HG03103 (cell line): ENCODE data around the gene CCDC144A.
A peak's percentile ranks its signal among the peaks of the same experiment; 100 is the strongest.
"Not testable (repeated sequence)": the region's sequence is repeated elsewhere in the genome, so short reads cannot be mapped to it uniquely, and the experiment has no call there.

ENCODE experiments used
- ATAC-seq: cut with Tn5 transposase; IDR thresholded peaks from one replicate; pipeline ENCODE4 v1.9.1; 2021; ENCODE audit warnings: low read depth; ENCODE audit not compliant: unreplicated experiment

The CCDC144A gene

GRCh38 chr17:16689731-16690281 lies at the start of gene CCDC144A:
Gene CCDC144A (plus strand): TSS chr17:16690241. CDS start chr17:16690401, 160 bp downstream.
- not testable (repeated sequence) for ATAC-seq

GRCh38 chr17:16649585-16649984 lies 40.5 kb upstream of the CCDC144A start:
- no peak for ATAC-seq

GRCh38 chr17:16652252-16652651 lies 37.8 kb upstream of the CCDC144A start:
- ATAC-seq: no peak

- no peak for ATAC-seq
Measured at GRCh38 chr17:16652847-16653366, 37.1 kb upstream of the CCDC144A start.

- ATAC-seq: peak; percentile 95
Measured at GRCh38 chr17:16653367-16654041, 36.5 kb upstream of the CCDC144A start, which contains the start of gene ZNF624. Gene ZNF624 (minus strand): TSS chr17:16653850.

- ATAC-seq: no peak
Measured at GRCh38 chr17:16661217-16661616, 28.8 kb upstream of the CCDC144A start.

GRCh38 chr17:16662936-16663335 lies 27.1 kb upstream of the CCDC144A start:
- no peak for ATAC-seq

- not testable (repeated sequence) for ATAC-seq
Measured at GRCh38 chr17:16666553-16666906, 23.5 kb upstream of the CCDC144A start.

GRCh38 chr17:16666907-16667636 lies 23.0 kb upstream of the CCDC144A start:
- not testable (repeated sequence) for ATAC-seq

GRCh38 chr17:16676676-16677268 lies 13.3 kb upstream of the CCDC144A start:
- ATAC-seq: no peak

- not testable (repeated sequence) for ATAC-seq
Measured at GRCh38 chr17:16683290-16684138, 6.5 kb upstream of the CCDC144A start.

GRCh38 chr17:16686019-16686418 lies 4.0 kb upstream of the CCDC144A start:
- ATAC-seq: not testable (repeated sequence)

GRCh38 chr17:16687151-16687550 lies 2.9 kb upstream of the CCDC144A start:
- not testable (repeated sequence) for ATAC-seq

- not testable (repeated sequence) for ATAC-seq
Measured at GRCh38 chr17:16690447-16690846, 406 bp downstream of the CCDC144A start.

- ATAC-seq: not testable (repeated sequence)
Measured at GRCh38 chr17:16697603-16698002, 7.6 kb downstream of the CCDC144A start.

GRCh38 chr17:16745492-16746203 lies 55.6 kb downstream of the CCDC144A start:
- ATAC-seq: not testable (repeated sequence)

GRCh38 chr17:16746571-16746970 lies 56.5 kb downstream of the CCDC144A start:
- ATAC-seq: not testable (repeated sequence)

- not testable (repeated sequence) for ATAC-seq
Measured at GRCh38 chr17:16750515-16750914, 60.5 kb downstream of the CCDC144A start.

- ATAC-seq: not testable (repeated sequence)
Measured at GRCh38 chr17:16751224-16751923, 61.3 kb downstream of the CCDC144A start.
